ENCODE results near the gene BRINP2.

Gene BRINP2

GRCh38 chr1:177165069-177165439 lies 5.7 kb upstream of the BRINP2 start:
- no peak for DNase-seq (ENCODE audit: low spot score)

GRCh38 chr1:177171536-177172123 lies 872 bp downstream of the BRINP2 start:
- peak; percentile 29 for DNase-seq (ENCODE audit: low spot score)

GRCh38 chr1:177172272-177172671 lies 1.5 kb downstream of the BRINP2 start:
- peak; percentile 19 for DNase-seq (ENCODE audit: low spot score)

GRCh38 chr1:177172866-177173265 lies 2.1 kb downstream of the BRINP2 start:
- no peak for DNase-seq (ENCODE audit: low spot score)

- DNase-seq (ENCODE audit: low spot score): no peak
These were observed 3.2 kb downstream of the BRINP2 start for GRCh38 chr1:177173976-177174375.

- DNase-seq (ENCODE audit: low spot score): peak; percentile 69
These were observed 4.3 kb downstream of the BRINP2 start for GRCh38 chr1:177174921-177175634.

GRCh38 chr1:177181280-177181630 lies 10.5 kb downstream of the BRINP2 start:
- DNase-seq (ENCODE audit: low spot score): no peak

GRCh38 chr1:177181631-177182291 lies 11.0 kb downstream of the BRINP2 start:
- peak; percentile 67 for DNase-seq (ENCODE audit: low spot score)

GRCh38 chr1:177183836-177184235 lies 13.1 kb downstream of the BRINP2 start:
- DNase-seq (ENCODE audit: low spot score): no peak

- no peak for DNase-seq (ENCODE audit: low spot score)
These were observed 14.5 kb downstream of the BRINP2 start for GRCh38 chr1:177185209-177185608.

GRCh38 chr1:177186639-177187038 lies 15.9 kb downstream of the BRINP2 start:
- DNase-seq (ENCODE audit: low spot score): no peak

- peak; percentile 36 for DNase-seq (ENCODE audit: low spot score)
These were observed 19.7 kb downstream of the BRINP2 start for GRCh38 chr1:177190308-177190970.

- no peak for DNase-seq (ENCODE audit: low spot score)
These were observed 27.5 kb downstream of the BRINP2 start for GRCh38 chr1:177198243-177198642.

GRCh38 chr1:177200290-177200689 lies 29.5 kb downstream of the BRINP2 start:
- no peak for DNase-seq (ENCODE audit: low spot score)

- DNase-seq (ENCODE audit: low spot score): no peak
These were observed 36.1 kb downstream of the BRINP2 start for GRCh38 chr1:177206831-177207355.

GRCh38 chr1:177208920-177209319 lies 38.2 kb downstream of the BRINP2 start:
- no peak for DNase-seq (ENCODE audit: low spot score)

GRCh38 chr1:177209357-177209756 lies 38.6 kb downstream of the BRINP2 start:
- peak; percentile 83 for DNase-seq (ENCODE audit: low spot score)

GRCh38 chr1:177210071-177210470 lies 39.3 kb downstream of the BRINP2 start:
- DNase-seq (ENCODE audit: low spot score): no peak

GRCh38 chr1:177211231-177211630 lies 40.5 kb downstream of the BRINP2 start:
- DNase-seq (ENCODE audit: low spot score): no peak

GRCh38 chr1:177216587-177217202 lies 45.9 kb downstream of the BRINP2 start:
- DNase-seq (ENCODE audit: low spot score): no peak

- no peak for DNase-seq (ENCODE audit: low spot score)
These were observed 49.0 kb downstream of the BRINP2 start for GRCh38 chr1:177219554-177220458.
